ENCODE measurements around the gene SLFN14. TPM values are rescaled to one million over a fixed set of nuclear protein-coding genes. Genes with fewer than 3 reads are reported as not detected.
"Not testable (repeated sequence)": the region's sequence is repeated elsewhere in the genome, so short reads cannot be mapped to it uniquely, and the experiment has no call there.

SLFN14 gene
- total RNA-seq, 2 donors from 2014 or later: not detected

GRCh38 chr17:35566968-35567367 lies 6.3 kb upstream of the SLFN14 start:
- ATAC-seq (no peak), DNase-seq (no peak)
- intact Hi-C loops (cut with DNase I): no loop called here

- intact Hi-C loops (cut with DNase I); DNase-seq; ATAC-seq: not testable (repeated sequence)
These were observed 2.6 kb upstream of the SLFN14 start for GRCh38 chr17:35563181-35563580.

GRCh38 chr17:35559495-35560210 lies 966 bp downstream of the SLFN14 start:
- intact Hi-C loops (cut with DNase I): no loop called here
- no peak for DNase-seq
- no peak for ATAC-seq

- DNase-seq (no peak), ATAC-seq (peak in 1 of 2 donors; percentile 26)
- intact Hi-C loops (cut with DNase I): no loop called here
These were observed 3.3 kb downstream of the SLFN14 start for GRCh38 chr17:35557353-35557752.

GRCh38 chr17:35555691-35556090 lies 4.9 kb downstream of the SLFN14 start:
- intact Hi-C loops (cut with DNase I): no loop called here
- DNase-seq: no peak
- ATAC-seq: no peak

GRCh38 chr17:35554668-35555067 lies 6.0 kb downstream of the SLFN14 start:
- intact Hi-C loops (cut with DNase I): no loop called here
- DNase-seq: no peak
- ATAC-seq: no peak

GRCh38 chr17:35553310-35553709 lies 7.3 kb downstream of the SLFN14 start:
- no peak for ATAC-seq
- DNase-seq: no peak
- intact Hi-C loops (cut with DNase I): no loop called here

GRCh38 chr17:35548978-35549377 lies 11.6 kb downstream of the SLFN14 start:
- DNase-seq: no peak
- ATAC-seq: no peak
- intact Hi-C loops (cut with DNase I): no loop called here

- ATAC-seq: no peak
- DNase-seq: no peak
- intact Hi-C loops (cut with DNase I): no loop called here
These were observed 12.3 kb downstream of the SLFN14 start for GRCh38 chr17:35548208-35548810.

GRCh38 chr17:35546487-35546886 lies 14.1 kb downstream of the SLFN14 start:
- intact Hi-C loops (cut with DNase I): no loop called here
- no peak for ATAC-seq
- DNase-seq: no peak

- intact Hi-C loops (cut with DNase I): no loop called here
- DNase-seq: no peak
- no peak for ATAC-seq
These were observed 15.5 kb downstream of the SLFN14 start for GRCh38 chr17:35545150-35545549.

GRCh38 chr17:35543856-35544255 lies 16.8 kb downstream of the SLFN14 start:
- no peak for DNase-seq
- intact Hi-C loops (cut with DNase I): loop anchor here in 1 of 2 donors (5.0 kb wide), 1 partner anchor 372 kb away; no protein-coding TSS in a partner anchor
- ATAC-seq: no peak

GRCh38 chr17:35542990-35543389 lies 17.6 kb downstream of the SLFN14 start:
- DNase-seq: no peak
- intact Hi-C loops (cut with DNase I): loop anchor here in 1 of 2 donors (5.0 kb wide), 1 partner anchor 371 kb away; no protein-coding TSS in a partner anchor
- no peak for ATAC-seq

GRCh38 chr17:35541434-35541833 lies 19.2 kb downstream of the SLFN14 start:
- DNase-seq (no peak), ATAC-seq (no peak)
- intact Hi-C loops (cut with DNase I): loop anchor here in 1 of 2 donors (5.0 kb wide), 1 partner anchor 369 kb away; no protein-coding TSS in a partner anchor

- intact Hi-C loops (cut with DNase I): loop anchor here in 1 of 2 donors (5.0 kb wide), 1 partner anchor 368 kb away; no protein-coding TSS in a partner anchor
- ATAC-seq (peak; percentile 58 to 72), DNase-seq (peak; percentile 45)
These were observed 19.8 kb downstream of the SLFN14 start for GRCh38 chr17:35540589-35541404.

GRCh38 chr17:35539659-35540026 lies 21.0 kb downstream of the SLFN14 start:
- DNase-seq (no peak), ATAC-seq (no peak)
- intact Hi-C loops (cut with DNase I): loop anchor here (1.0 to 10.0 kb wide), 4 partner anchors 227 to 367 kb away; no protein-coding TSS in a partner anchor

- ATAC-seq: peak; percentile 26 to 64
- no peak for DNase-seq
- intact Hi-C loops (cut with DNase I): loop anchor here in 1 of 2 donors (5.0 to 10.0 kb wide), 2 partner anchors 225 to 363 kb away; no protein-coding TSS in a partner anchor
These were observed 22.9 kb downstream of the SLFN14 start, which contains the start of gene SLFN12L for GRCh38 chr17:35537601-35538141. SLFN12L (minus strand) TSS chr17:35537678; CDS start chr17:35522364, 15,314 bp downstream.

GRCh38 chr17:35536664-35537171 lies 23.9 kb downstream of the SLFN14 start:
- DNase-seq: no peak
- ATAC-seq: no peak
- intact Hi-C loops (cut with DNase I): loop anchor here in 1 of 2 donors (5.0 to 10.0 kb wide), 2 partner anchors 224 to 362 kb away; no protein-coding TSS in a partner anchor

GRCh38 chr17:35535406-35535805 lies 25.2 kb downstream of the SLFN14 start:
- not testable (repeated sequence) for ATAC-seq, DNase-seq
- intact Hi-C loops (cut with DNase I): loop anchor here in 1 of 2 donors (5.0 to 10.0 kb wide), 2 partner anchors 223 to 361 kb away; no protein-coding TSS in a partner anchor

Measured in left cardiac atrium (tissue), 4 donors.